ENCODE data around the gene TTC27.

The TTC27 gene

DNA sequence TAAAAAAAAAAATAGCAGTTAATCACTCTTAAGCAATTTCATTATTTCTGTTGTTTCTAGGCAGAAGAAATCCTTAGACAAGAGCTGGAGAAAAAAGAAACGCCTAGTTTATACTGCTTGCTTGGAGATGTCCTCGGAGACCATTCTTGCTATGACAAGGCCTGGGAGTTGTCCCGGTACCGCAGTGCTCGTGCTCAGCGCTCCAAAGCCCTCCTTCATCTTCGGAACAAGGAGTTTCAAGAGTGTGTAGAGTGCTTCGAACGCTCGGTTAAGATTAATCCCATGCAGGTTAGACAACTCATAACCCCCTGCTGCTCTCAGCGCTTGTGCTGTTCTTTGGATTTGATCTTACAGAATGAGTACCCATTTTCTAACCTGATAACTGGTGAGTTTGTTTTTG is 130.4 kb downstream of the TTC27 start:
- DNase-seq, result no peak

- DNase-seq, result no peak
Observed at GRCh38 chr2:32760628-32761027, 132.8 kb downstream of the TTC27 start.

GRCh38 chr2:32768387-32769174 is 140.7 kb downstream of the TTC27 start:
- DNase-seq, result no peak

GRCh38 chr2:32770360-32770759 is 142.5 kb downstream of the TTC27 start:
- no peak for DNase-seq

- peak; percentile 20 for DNase-seq
Observed at GRCh38 chr2:32772638-32773447, 145.0 kb downstream of the TTC27 start.

GRCh38 chr2:32773448-32773808 is 145.6 kb downstream of the TTC27 start:
- DNase-seq, result no peak

DNA sequence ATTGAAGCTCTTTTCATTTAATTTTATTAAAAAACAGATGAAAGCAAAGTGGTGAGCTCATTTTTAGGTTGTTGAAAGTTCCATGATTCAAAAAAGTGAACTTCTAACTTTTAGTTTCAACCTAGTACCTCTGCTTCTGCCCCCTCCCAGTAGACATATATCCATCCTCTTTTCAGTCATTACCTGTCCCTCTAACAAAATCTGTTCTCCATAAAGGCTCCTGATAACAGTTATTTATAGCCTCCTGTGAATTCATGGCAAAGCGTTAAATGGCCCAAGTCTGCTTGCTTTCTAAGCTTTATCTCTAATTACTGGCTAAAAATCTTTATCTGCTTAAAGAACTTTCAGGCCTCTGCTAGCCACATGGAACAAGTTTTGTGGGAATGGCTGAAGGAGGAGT is 148.1 kb downstream of the TTC27 start:
- DNase-seq, result no peak

DNA sequence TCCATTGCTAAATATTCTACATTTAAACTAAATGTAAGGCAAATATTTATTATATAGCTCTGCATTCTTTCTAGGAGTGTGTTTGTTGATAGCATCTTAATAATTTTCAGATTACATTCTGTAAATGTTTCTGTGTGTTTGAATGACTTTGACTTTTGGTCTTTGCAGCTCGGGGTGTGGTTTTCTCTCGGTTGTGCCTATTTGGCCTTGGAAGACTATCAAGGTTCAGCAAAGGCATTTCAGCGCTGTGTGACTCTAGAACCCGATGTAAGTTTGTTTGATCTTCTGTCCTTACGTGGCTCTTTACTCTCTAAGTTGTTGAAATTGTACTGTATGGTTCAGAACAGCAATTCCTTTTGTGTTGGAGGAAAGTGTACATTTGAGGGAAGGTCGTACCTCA is 149.9 kb downstream of the TTC27 start:
- DNase-seq, result no peak

DNA sequence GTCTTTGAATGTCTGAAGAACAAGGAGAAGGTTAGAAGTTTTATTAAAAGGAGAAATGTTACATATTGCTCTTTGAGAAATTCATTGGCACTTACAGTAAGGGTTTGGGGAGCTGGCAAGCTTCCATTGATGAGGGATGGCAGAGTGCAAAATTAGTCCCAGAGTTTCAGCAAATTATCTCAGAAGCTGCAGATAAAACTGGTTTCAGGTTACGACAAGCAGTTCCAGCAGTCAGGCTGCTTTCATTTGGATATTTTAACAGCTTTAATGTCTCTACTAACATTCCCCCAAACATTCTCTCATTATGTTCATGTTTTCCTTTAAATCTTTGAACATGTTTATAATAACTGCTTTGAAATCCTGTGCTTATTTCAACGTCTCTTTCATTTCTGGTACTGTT is 153.1 kb downstream of the TTC27 start:
- no peak for DNase-seq

DNA sequence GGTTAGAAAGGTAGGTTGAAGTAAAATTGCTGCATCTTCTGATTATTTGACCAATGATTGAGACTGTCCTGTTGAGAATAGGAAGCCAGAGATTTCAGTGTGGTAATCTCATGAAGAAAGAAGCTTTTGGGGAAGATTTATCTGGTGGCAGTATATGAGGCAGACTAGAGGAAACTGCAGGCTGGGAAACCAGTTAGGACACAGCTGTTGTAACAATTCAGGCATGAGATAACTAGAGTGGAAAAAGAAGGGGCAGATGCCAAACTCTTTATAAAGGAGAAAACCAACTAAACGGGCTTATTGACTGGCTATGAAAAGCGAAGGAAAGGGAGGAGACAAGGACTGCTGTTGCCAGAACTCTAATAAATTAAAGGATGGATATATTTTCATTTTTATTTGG is 155.6 kb downstream of the TTC27 start:
- DNase-seq, result no peak

GRCh38 chr2:32783933-32784332 is 156.1 kb downstream of the TTC27 start:
- no peak for DNase-seq

- DNase-seq, result no peak
Observed at GRCh38 chr2:32787207-32787606, 159.4 kb downstream of the TTC27 start.

DNA sequence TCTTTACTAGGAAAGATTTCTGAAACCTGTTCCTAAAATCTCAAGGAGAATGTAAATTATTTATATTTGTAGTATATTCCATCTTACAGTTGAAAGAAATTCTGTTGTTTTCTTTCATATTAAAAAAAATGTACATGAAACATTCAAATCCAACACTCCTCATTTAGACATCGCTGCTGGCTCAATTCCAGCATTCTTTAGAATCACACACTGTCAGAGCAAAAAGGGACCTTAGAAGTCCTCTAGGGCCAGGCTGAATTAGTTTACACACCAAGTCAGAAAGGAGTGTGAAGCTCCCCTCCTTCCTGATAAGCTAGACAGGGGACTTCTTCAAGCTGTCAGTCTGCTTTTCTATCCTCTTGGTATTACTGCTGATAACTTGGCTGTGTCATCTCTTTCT is 160.3 kb downstream of the TTC27 start:
- DNase-seq, result no peak

- no peak for DNase-seq
Observed at GRCh38 chr2:32792416-32792815, 164.6 kb downstream of the TTC27 start.

DNA sequence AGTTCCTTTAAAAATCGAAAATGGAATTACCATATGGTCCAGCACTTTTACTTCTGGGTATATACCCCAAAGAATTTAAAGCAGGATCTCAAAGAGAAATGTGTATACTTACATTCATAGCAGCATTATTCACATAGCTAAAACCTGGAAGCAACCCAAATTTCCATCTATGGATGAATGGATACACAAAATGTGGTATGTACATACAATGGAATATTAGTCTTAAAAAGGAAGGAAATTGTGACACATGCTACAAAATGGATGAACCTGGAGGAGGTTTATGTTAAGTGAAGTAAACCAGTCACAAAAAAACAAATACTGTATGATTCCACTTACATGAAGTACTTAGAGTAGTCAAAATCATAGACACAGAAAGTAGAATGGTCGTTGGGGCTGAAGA is 171.0 kb downstream of the TTC27 start:
- DNase-seq, result no peak

DNA sequence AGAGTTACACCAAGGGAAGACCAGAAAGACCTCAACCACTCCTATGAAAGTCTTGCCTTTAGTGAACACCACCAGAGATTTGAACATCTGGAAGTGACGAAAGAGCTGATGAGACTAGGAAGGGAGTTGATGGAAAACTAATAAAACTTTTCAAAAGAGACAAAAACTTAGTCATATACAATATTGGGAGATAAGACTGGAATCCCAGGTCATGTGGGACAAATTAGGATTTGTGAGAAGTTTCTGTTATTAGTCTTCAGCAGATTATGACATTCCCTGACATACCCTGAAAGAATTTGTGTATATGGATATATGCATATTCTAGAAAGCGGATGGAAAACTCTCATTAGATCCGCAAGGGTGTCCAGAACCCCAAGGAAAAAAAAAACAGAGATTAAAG is 173.9 kb downstream of the TTC27 start:
- DNase-seq, result no peak

DNA sequence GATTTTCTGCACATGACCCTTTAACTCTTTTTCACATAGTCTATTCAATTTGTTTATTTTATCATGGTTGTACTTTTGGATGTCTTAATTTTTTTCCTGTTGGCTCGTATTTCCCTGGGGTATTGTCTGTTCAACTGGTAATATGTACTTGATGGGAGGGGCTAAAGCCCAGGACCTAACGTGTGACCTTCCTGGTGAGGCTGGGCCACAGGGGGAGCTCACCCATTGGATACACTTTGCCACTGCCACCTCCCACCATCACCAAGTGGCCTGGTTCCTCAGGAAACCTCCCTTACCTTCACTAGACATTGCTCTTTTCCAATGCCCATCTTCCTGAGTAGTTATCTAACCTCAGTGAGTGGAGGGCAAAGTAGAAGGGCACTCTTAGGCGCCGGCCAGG is 175.0 kb downstream of the TTC27 start:
- no peak for DNase-seq

- no peak for DNase-seq
Observed at GRCh38 chr2:32804205-32804604, 176.4 kb downstream of the TTC27 start.

DNA sequence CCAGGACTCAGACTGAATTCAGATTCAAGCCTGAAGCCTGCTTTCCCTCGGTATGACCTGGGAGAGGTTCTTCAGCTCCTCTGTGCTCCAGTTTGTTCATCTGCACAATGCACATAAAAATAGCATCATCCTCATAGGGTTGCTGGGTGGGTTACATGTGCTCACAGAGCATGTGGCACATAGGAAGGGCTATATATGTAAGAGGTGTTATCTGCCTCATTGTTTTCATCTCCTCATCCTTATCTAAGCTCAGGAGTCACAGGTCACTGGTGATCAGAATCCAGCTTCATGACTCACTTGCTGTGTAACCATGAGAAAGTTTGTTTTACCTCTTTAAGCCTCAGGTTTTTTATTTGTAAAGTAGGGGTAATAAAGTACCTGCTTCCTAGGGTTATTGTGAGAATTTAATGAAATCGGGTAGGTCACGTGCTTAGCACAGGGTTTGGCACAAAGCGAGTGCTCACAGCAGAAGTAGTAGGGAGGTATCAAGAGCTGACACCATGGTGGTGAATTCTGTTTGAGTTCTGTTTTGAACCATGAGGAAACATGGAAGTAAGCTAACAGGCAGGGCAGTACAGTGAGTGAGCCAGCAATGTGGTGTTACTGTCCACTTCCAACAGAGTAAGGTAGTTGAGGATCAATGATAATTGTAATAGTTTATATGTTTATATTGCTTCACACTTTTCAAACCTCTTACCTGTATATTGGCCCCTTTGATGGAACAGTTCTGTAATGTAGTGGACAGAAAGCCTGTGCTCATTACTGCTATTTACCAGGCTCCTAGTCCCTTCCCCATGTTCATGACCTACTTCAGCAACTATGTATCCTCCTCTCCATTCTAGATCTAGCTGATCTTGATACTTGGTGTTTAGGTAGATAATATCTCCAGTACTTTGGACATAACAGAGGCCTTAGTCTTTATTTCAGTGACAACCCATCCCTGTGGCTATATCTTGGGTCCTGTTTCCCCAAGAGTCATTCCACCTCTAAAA is 177.6 kb downstream of the TTC27 start:
- DNase-seq, result no peak

DNA sequence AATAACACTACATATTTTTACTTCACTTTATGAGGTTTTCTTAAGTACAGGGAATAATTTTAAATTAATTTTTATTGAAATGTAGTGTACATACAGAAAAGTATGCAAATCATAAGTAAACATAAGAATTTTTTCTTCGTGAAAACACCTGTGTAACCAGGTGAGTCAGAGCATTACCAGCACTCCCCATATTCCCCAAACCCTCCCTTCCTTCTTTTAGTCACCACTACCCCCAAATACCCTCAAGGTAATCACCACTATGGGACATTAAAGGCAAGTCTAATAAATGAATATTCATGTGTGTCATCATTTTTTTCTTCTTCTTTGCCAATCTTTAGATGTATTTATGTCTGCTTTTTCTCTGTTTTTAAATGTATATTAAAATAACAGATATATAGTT is 179.0 kb downstream of the TTC27 start:
- DNase-seq, result no peak

GRCh38 chr2:32807662-32808061 is 179.8 kb downstream of the TTC27 start:
- DNase-seq, result no peak

DNA sequence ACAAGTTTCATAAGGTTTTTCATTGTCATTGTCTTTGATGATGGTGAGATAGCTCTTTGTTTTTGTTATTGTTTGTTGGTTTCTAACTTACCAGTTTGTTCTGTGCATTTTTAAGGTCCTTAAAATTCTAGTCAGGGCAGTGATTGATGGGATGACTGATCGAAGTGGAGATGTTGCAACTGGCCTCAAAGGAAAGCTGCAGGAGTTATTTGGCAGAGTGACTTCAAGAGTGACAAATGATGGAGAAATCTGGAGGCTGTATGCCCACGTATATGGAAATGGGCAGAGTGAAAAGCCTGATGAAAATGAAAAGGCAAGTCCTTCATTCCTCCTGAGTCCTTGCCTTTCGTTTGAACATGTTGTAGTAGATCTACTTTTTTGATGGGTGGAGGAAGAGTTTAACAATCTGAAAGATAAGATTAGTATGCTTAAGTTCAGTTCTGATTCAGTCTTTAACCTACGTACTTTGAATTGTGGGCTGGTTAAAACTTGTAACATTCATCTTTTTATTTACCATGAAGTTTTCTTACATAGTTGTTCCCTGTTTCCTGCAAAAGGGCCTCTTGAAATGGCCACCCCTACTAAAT is 183.2 kb downstream of the TTC27 start:
- DNase-seq, result no peak

DNA sequence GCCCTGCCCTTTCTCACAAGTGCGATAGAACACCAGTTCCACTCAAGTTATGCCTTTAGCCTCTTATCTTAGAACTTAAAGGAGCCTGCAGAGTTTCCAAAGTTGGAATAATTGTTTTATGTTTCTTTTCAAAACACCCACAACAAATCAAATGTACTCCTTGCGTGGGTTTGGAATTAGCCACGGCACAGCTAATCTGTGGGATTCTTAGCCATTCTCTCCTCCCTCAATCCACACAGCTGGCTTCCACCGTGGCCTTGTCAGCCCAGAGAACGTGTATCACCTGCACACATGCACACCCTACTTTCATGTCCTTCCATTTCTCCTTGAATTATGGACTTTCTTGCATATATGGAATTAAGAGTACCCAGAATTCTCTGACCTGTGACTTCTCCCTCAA is 183.8 kb downstream of the TTC27 start:
- DNase-seq, result no peak
